GM19239 (cell line): ENCODE measurements around the gene CUX1.

Experiments
- DNase-seq: peaks from one replicate; pipeline ENCODE4 v3.0.0; 2011; ENCODE audit warnings: low spot score; ENCODE audit not compliant: insufficient read length
- FAIRE-seq: peaks from 2 replicates; lab custom pipeline; 2011; peaks lifted over from hg19 to GRCh38; lab: Jason Lieb, UNC

The CUX1 gene

GRCh38 chr7:101943889-101944600, 126.6 kb downstream of the CUX1 start:
- FAIRE-seq (no peak), DNase-seq (no peak)

GRCh38 chr7:101944611-101945010, 127.2 kb downstream of the CUX1 start:
- DNase-seq (no peak), FAIRE-seq (no peak)

GRCh38 chr7:101945034-101945758, 127.8 kb downstream of the CUX1 start:
- no peak for DNase-seq
- FAIRE-seq = no peak

- no peak for FAIRE-seq
- DNase-seq = no peak
These were observed 130.5 kb downstream of the CUX1 start for GRCh38 chr7:101947899-101948298.

GRCh38 chr7:101948650-101949049, 131.2 kb downstream of the CUX1 start:
- FAIRE-seq = no peak
- no peak for DNase-seq

- no peak for DNase-seq
- no peak for FAIRE-seq
These were observed 133.2 kb downstream of the CUX1 start for GRCh38 chr7:101950450-101951119.

- DNase-seq = no peak
- no peak for FAIRE-seq
These were observed 134.3 kb downstream of the CUX1 start for GRCh38 chr7:101951757-101952156.

GRCh38 chr7:101952355-101953247, 135.2 kb downstream of the CUX1 start:
- FAIRE-seq (no peak), DNase-seq (no peak)

GRCh38 chr7:101953248-101953819, 135.9 kb downstream of the CUX1 start:
- FAIRE-seq = peak; percentile 33
- peak; percentile 41 for DNase-seq

GRCh38 chr7:101954499-101954898, 137.1 kb downstream of the CUX1 start:
- FAIRE-seq = no peak

GRCh38 chr7:101956130-101956529, 138.7 kb downstream of the CUX1 start:
- no peak for DNase-seq
- FAIRE-seq = no peak

More at GRCh38 chr7:101954499-101954898, 137.1 kb downstream of the CUX1 start:
- DNase-seq = no peak

- DNase-seq = no peak
- FAIRE-seq = no peak
These were observed 140.5 kb downstream of the CUX1 start for GRCh38 chr7:101957744-101958525.

- FAIRE-seq (no peak), DNase-seq (no peak)
These were observed 141.9 kb downstream of the CUX1 start for GRCh38 chr7:101959342-101959741.

GRCh38 chr7:101959829-101960228, 142.4 kb downstream of the CUX1 start:
- FAIRE-seq (no peak), DNase-seq (no peak)

- FAIRE-seq = no peak
- DNase-seq = no peak
These were observed 142.9 kb downstream of the CUX1 start for GRCh38 chr7:101960323-101960722.

- DNase-seq (no peak), FAIRE-seq (no peak)
These were observed 143.7 kb downstream of the CUX1 start for GRCh38 chr7:101960985-101961708.

- DNase-seq (no peak), FAIRE-seq (no peak)
These were observed 144.4 kb downstream of the CUX1 start for GRCh38 chr7:101961811-101962210.

GRCh38 chr7:101963693-101964092, 146.3 kb downstream of the CUX1 start:
- no peak for FAIRE-seq
- DNase-seq = no peak
